Measurements from ENCODE around the gene STK17A.

Gene STK17A

DNA sequence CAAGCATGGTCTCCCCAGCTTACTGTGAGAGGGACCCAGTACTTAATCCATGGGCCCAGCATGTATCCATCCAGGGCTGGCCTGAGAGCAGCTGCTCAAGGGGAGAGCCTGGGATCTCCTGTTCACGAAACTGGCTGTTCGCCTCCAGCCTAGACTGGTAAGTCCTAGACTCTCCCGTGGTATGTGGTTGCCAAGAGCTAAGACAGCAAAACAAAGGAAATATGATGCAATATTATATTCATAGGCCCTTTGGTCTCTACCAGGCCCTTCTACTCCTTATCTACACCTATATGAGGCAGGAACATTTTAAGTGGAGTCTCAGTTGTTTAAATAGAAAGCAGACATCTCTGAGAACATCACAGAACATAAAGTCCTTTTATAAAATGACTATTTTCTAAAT, 28.9 kb upstream of the STK17A start:
- TF ChIP-seq TEAD4 (IDR thresholded peaks at IDR 0.05) (no peak), YY1 (IDR thresholded peaks at IDR 0.05; ENCODE audit: low read depth) (no peak), MAX (IDR thresholded peaks at IDR 0.05) (no peak)

- TF ChIP-seq REST (IDR thresholded peaks at IDR 0.05; ENCODE audit: low read depth): no peak
- TF ChIP-seq CREB1 (IDR thresholded peaks at IDR 0.05; ENCODE audit: low read depth): no peak
- TF ChIP-seq EGR1 (IDR thresholded peaks at IDR 0.05): no peak
- TF ChIP-seq TEAD4 (IDR thresholded peaks at IDR 0.05): no peak
- no peak for TF ChIP-seq EP300 (IDR thresholded peaks at IDR 0.05; ENCODE audit: borderline replicate concordance)
- TF ChIP-seq ZBTB7A (IDR thresholded peaks at IDR 0.05; ENCODE audit: low read depth): no peak
- TF ChIP-seq CEBPB (IDR thresholded peaks at IDR 0.05): no peak
- no peak for TF ChIP-seq FOXM1 (IDR thresholded peaks at IDR 0.05; ENCODE audit: borderline replicate concordance, low read depth)
These were observed 28.5 kb upstream of the STK17A start for GRCh38 chr7:43554423-43554822.

- TF ChIP-seq NFIC (IDR thresholded peaks at IDR 0.05) (no peak), TAF1 (IDR thresholded peaks at IDR 0.05; ENCODE audit: low read depth) (no peak), REST (IDR thresholded peaks at IDR 0.05; ENCODE audit: low read depth) (no peak), FOXM1 (IDR thresholded peaks at IDR 0.05; ENCODE audit: borderline replicate concordance, low read depth) (no peak), USF1 (IDR thresholded peaks at IDR 0.05) (no peak)
These were observed 24.9 kb upstream of the STK17A start for GRCh38 chr7:43557831-43558495.

GRCh38 chr7:43559171-43559945, 23.6 kb upstream of the STK17A start:
- TF ChIP-seq CREB1 (IDR thresholded peaks at IDR 0.05; ENCODE audit: low read depth) (no peak), REST (IDR thresholded peaks at IDR 0.05; ENCODE audit: low read depth) (no peak), YY1 (IDR thresholded peaks at IDR 0.05; ENCODE audit: low read depth) (no peak), ZBTB7A (IDR thresholded peaks at IDR 0.05; ENCODE audit: low read depth) (no peak), TAF1 (IDR thresholded peaks at IDR 0.05; ENCODE audit: low read depth) (no peak), NFIC (IDR thresholded peaks at IDR 0.05) (no peak), USF1 (IDR thresholded peaks at IDR 0.05) (no peak), CEBPB (IDR thresholded peaks at IDR 0.05) (no peak), RAD21 (IDR thresholded peaks at IDR 0.05; ENCODE audit: low read depth) (no peak), TCF12 (IDR thresholded peaks at IDR 0.05; ENCODE audit: low read depth) (no peak), TEAD4 (IDR thresholded peaks at IDR 0.05) (no peak), FOXM1 (IDR thresholded peaks at IDR 0.05; ENCODE audit: borderline replicate concordance, low read depth) (no peak), EGR1 (IDR thresholded peaks at IDR 0.05) (no peak), MAX (IDR thresholded peaks at IDR 0.05) (no peak), EP300 (IDR thresholded peaks at IDR 0.05; ENCODE audit: borderline replicate concordance) (no peak)

Data from Ishikawa (cell line).